Measurements from ENCODE around the gene SPINDOC.
"Not testable (repeated sequence)": the region's sequence is repeated elsewhere in the genome, so short reads cannot be mapped to it uniquely, and the experiment has no call there.

The SPINDOC gene, protein sequence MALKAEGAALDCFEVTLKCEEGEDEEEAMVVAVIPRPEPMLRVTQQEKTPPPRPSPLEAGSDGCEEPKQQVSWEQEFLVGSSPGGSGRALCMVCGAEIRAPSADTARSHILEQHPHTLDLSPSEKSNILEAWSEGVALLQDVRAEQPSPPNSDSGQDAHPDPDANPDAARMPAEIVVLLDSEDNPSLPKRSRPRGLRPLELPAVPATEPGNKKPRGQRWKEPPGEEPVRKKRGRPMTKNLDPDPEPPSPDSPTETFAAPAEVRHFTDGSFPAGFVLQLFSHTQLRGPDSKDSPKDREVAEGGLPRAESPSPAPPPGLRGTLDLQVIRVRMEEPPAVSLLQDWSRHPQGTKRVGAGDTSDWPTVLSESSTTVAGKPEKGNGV

DNA sequence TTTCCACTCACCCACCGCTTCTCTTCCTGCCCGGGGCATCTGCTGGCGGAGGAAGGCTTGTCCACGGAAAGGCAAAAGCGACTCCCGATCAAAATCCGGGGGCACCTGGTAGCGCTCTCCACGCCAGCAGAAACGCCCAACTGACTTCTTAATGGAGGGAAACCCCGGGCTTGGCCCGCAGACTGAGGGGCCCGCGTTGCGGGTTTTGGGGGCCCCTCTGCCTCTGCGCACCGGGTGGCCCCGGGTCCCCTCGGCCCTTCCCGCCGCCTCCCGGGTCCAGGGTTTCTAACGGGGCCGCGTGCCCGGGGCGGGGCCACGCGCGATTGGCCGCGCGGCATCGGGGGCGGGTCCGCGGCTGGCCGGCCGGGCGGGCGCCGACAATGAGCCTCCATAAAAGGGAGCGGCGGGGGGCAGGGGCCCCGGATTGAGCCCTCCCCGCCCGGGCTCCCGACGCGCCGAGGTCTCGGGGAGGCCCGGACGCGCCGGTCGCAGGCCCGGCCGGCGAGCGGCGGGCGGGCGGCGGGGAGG is at the start of gene SPINDOC:
TSS of gene SPINDOC (plus strand) at position 422 of the 528 bp plus-strand sequence. CDS start 231 bp downstream, outside the sequence.
- DNase-seq = peak; percentile 89

DNA sequence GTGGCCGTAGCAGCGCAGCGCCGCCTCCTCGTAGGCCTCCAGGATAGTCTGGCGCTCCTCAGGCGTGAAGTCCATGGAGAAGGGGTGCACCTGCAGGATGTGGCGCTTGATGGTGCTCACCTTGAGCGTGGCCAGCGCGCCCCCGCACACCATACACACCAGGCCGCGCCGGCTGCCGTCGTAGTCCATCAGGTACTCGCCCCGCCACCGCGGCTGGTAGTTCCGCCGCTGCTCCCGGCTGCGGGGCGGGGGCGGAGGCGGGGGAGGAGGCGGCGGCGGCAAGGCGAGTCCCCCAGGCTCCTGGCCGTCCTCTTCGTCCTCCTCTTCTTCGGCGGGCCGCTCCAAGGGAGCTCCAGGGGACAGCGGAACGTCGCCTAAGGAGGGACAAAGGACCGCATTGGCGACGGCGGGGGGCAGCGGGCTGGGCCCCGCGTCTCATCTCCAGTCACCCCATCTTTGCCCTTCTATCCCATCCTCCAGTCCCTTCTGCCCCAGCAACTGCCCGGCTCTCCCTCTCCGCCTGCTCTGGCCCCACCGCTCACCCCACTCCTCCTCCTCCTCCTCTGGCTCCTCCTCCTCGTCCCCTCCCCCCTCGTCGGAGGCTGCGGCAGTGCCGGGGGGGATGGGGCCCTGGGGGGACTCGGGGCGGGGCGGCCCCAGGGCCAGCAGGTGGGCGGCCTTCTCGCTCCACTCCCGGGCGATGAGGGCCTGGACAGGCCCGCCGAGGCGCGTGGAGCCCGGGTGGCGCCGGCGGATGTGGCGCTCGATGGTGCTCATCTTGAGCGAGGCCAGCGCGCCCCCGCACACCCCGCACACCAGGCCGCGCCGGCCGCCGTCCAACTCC is 49.5 kb upstream of the SPINDOC start:
- DNase-seq = peak; percentile 80

DNA sequence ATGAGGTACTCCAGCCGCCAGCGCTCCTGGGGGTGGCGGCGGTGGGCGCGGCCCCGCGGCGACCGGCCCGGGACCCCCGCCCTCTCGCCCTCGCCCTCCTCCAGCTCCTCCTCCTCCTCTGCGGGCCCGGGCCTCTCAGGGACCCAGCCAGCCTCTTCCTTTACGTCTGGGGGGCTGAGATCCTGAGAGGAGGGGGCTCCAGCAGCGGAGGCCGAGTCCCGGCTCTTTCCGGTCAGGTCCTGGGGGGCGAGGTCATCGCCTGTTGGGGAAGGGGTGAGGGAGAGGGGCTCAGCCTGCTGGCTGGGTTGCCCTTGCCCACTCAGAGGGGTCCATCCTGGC is 48.9 kb upstream of the SPINDOC start:
- peak; percentile 70 for DNase-seq

DNA sequence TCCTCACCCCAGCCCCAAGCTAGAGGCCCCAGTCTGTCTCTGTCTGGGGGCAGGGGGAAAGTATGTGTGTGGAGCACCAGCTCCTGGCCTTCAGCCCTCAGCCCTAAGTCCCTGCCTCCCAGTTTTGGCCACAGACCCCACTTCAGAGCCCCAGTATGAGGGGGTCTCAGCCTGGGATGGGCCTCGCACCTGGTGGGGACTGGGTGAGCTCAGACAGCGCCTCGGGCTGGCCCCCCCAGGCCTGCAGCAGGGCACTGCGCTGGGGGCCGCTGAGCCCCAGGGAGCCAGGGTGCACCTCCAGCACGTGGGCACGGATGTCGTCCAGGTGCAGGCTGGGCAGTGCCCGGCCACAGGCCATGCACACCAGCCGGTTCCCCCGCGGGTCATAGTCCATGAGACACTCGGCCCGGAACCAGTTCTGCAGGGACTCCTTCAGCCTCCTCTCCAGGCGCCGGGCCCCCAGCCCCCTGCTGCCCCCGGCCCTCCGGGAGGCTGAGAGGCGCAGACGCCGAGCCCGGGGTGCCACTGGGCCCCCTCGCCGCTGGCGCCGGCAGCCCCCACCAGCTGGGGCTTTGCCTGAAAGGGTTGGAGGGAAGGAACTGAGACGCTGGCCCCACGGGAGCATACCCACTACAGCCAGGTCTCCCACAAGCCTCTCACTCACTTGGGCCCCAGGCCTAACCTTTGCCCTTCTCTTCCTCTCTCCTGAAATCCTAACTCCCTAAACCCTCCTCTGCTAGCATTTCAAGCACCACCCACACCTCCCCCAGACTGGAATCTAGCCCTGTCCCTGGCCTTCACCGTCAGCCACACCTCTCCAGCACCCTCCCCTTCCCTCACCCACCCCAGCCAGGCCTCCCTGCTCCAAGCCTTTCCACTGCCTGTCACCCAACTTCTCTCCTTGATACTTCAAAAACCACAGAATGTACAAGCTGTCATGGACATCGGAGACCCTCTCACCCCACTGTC is 48.3 kb upstream of the SPINDOC start:
- peak; percentile 65 for DNase-seq

DNA sequence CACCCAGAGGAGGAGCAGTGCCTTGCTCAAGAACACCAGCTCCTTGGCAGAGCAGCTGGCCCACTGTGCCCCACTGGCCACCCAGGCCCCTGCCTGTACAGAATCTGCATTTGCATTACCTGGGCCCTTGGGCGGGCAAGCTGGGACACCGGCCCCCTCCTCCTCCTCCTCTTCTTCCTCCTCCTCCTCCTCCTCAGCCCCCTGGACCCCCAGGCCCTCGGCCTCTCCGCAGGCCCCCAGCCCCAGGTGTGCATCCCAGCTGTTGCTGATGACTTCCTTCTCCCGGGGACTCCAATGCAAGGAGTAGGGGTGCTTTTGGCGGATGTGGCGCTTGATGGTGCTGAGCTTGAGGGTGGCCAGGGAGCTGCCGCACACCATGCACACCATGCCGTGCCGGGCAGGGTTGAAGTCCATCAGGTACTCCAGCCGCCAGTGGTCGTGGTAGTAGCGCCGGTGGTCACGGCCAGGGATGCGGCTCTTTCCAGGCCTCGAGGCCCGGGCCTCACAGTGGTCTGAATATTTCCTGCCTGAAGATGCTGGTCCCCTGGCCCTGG is 47.5 kb upstream of the SPINDOC start:
- DNase-seq = peak; percentile 14

DNA sequence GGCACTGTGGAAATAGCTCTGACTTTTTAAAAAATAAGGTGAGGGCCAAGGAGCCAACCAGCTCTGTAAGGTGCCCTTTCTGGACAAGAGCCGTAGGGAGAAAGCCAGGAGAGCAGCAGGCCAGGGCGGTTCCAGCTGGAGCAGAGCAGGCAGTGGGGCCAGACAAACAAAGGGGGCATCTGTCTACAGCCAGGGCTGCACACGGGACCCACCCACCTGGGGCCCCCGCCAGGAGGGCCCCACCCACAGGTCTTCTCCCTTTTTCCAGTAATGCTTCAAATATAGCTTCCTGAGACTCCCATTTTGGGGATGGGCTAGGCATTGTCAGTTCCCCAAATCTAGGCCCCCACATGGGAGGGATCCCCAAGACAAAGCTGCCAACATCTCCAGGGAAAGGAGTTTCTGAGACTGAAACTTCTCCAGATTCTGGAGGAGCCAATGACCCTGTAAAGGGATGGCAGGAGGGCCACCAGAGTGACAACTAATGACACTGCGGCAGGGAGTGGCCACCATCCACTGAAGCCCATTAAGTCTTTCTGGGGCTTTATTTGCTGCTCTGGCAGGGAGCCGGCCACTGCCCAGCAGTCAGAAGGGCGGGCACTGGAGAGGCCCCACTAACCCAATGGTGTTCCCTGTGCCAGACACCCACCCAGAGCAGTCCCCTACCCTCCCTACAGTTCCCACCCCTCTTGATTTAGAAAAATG is 46.6 kb upstream of the SPINDOC start:
- peak; percentile 53 for DNase-seq

DNA sequence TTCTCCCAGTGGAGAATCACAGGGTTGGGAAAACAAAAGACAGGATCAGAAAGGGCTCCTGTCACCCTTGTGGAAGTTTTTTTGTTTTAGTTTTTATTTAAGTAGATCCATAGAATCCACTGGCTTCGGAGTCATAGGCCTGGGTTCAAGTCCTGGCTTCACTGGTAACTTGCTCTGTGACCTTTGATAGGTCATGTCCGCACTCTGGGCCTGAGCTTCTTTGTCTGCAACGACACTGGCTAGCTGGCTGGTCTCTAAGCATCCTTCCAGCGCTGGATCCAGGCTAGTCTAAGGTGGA is 46.0 kb upstream of the SPINDOC start:
- no peak for DNase-seq

DNA sequence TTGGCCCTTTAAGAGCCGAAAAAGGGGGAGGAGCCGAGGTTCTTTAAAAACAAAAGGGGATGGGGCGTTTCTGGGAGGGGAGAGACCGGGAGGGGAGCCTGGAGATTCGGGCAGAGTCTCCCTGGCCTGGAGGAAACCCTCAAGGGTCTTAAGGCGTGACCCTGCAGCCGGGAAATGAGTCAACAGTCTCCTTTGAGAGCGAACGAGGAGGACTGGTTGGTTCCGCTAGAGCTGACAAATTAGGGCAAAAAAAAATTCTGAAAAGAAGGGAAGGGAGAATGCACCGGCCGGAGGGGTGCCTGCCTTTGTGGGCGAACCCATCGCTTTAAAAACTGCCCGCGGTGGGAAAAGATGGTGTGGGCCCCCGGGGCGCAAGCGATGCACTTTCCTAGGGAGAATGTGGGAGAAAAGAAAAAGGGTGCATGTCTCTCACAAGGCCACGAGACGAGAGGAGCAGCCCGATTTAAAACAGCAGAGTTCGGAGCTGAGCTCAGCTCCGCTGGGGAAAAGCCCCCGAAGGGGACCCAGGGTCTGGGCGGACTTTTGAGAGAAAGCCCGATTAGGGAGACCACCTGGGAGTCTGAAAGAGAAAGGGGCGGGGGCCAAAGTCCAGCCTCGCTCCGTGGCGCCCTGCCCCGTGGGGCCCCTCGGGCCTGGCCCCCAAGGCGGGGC is 45.6 kb upstream of the SPINDOC start:
- peak; percentile 89 for DNase-seq

DNA sequence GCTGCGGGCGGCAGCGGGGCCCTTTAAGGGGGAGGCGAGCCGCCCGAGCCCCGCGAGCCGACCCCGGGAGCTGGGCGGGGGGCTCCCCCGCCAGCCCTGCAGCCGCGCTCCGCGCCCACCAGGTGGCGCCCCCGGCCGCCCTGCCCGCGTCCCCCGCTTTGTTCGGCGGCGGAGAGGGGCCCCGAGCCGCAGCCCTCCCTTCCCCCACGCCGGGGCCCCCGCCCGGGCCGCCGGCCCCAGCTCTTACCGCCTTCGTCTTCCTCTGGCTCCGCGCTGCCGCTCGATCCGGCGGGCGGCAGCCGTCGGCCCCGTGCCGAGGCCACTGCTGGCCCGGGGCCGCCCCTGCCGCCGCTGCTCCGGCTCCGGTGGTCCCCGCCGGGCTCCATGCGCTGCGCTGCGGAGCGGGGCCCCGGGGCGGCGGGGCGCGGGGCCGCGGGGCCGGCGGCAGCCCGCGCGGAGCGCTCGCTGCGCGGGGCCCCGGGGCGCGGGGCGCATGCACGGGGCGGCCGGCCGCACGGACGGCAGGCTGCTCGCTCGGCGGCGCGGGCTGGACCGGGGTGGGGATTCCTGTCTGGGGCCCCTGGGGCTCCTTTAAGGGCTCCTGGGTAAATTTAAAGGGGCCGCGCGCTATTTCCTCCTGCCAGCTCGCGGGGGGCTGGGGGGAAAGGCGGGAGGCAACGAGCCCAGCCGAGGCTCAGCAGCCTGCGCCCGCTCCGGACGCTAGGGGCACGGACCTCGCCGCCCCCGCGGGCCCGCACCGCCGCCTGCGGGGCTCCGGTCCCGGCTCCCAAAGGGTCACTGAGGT is 44.8 kb upstream of the SPINDOC start, which contains the start of gene ZFTA:
TSS of gene ZFTA (minus strand) at position 539 of the 805 bp plus-strand sequence. CDS start at position 386, 153 bp downstream.
- DNase-seq = peak; percentile 87

DNA sequence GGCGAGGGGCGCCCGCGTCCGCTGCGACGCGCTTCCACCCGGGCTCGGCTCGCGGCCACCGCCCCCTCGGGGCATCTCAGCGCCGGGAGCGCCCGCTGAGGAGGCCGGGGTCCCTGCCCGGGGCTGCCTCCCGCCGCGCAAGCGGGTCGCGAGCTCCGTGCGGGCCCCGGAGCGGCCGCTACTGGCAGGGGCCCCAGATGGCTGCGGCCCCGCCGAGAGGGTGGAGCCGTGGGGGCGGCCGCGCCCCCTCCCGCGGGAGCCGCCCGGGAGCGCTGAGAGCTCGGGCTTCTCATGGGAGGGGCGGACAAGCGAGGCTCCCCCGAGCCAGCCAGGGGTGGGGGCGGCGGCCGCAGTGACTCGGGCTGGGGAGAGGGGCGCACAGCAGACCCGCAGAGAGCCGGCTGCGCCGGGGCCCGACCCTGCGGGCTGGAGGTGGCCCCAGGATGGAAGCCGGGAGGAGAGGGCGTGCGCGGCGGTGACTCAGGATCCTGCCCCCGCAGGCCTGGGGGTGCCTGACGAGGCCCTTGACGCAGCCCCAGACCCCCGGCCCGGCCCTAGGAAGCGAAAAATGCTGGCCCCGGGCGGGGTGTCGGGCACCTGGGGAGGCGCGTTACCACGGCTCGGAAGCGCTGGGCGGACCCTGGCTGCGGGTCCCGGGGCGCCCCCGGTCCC is 44.1 kb upstream of the SPINDOC start:
- DNase-seq = no peak

DNA sequence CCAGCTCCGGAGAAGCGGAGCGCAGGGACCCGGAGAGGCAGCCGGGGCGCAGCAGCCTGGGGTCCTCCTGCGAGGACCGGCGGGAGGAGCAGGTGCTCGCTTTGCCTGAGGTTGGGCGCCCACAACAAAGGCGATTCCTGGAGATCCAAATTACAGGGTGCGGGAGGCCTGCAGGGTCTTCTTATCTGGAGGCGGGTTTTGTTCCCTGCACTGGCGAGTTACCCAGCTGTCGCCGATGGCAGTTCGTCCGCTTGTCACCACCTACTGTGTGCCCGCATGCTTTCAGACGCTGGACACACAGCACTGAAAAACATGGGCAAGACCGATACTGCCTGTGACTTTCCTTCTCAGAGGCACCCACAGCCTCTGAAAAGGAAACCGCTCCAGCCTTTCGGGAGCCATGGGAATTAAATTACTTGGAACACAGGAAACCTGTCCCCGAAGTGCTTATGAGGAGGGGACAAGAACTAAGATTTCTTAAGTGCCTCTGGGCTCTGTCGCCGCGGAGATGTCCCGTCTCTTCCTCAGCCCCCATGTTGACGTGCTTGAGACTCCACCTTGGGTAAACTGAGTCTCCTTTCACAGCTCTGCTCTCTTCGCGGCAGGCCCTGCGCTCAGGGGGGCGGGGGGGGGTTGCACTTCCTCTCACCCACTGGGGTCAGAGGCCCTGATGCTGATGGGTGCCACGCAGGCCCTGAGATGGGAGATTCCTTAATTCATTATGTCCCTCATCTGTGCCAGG is 43.4 kb upstream of the SPINDOC start:
- DNase-seq = peak; percentile 82

DNA sequence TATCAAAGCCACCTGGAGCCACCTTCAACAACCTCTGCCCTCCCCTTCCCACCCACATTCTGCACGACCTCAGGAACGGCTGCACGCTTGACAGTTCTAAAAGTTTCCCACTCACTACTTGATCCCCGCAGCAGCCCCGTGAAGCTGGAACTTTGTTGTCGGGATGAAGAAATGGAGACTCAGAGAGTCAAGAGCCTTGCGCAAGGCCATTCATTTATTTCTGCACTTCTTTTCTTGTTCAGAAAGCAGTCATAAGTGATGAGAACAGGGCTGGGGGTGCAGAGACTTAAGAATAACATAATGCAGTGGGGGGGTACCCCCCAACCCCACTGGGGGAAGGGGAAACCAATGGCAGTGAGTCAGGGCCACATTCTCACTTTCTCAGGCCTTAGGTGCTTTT is 42.5 kb upstream of the SPINDOC start:
- DNase-seq = no peak

DNA sequence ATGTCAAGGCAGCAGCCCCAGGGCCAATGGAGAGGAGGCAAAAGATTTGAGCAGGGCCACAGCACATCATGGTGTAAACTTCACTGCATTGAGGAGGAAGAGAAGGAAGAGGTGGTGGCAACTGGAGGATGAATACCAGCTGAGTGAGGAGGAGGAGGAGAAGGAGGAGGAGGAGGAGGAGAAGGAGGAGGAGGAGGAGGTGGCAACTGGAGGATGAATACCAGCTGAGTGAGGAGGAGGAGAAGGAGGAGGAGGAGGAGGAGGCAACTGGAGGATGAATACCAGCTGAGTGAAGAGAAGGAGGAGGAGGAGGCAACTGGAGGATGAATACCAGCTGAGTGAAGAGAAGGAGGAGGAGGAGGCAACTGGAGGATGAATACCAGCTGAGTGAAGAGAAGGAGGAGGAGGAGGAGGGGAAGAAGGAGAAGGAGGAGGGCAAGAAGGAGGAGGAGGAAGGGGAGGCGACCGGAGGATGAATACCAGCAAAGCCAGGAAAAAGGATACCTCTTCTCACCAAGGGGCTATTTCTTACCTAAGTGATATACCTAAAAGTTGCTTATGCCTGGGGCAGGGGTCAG is 41.4 kb upstream of the SPINDOC start:
- DNase-seq = not testable (repeated sequence)

DNA sequence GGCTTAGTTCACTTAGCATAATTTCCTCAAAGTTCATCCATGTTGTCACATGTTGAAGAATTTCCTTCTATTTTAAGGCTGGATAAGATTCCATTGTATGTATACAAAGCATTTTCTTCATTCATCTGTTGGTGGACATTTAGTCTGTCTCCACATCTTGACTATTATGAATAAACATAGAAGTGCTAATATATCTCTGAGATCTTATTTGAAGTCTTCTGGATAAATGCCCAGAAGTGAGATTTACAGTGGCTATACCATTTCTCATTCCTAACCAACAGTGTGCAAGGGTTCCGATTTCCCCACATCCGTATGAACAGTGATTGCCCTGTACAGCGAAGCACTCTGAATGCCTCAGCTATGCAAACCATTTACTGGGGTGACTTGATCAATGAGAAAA is 38.1 kb upstream of the SPINDOC start:
- DNase-seq = no peak

DNA sequence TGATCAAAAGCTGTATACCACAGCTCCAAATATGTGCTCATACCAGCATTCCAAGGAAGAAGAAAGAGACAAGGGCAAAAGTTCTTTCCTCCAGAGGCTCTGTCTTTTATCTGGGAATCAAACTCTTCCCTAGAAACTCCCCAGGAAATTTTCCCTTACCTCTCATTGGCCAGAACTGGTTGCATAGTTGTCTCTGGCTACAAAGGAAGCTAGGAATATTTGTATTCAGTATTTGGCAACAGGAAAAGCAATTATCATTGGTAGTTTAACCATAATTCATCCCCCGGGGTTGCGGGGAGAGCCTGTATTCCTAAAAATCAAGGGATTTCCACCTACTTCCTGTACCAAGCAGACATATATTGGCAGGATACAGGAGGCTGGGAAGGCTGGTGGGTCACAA is 34.2 kb upstream of the SPINDOC start:
- no peak for DNase-seq

DNA sequence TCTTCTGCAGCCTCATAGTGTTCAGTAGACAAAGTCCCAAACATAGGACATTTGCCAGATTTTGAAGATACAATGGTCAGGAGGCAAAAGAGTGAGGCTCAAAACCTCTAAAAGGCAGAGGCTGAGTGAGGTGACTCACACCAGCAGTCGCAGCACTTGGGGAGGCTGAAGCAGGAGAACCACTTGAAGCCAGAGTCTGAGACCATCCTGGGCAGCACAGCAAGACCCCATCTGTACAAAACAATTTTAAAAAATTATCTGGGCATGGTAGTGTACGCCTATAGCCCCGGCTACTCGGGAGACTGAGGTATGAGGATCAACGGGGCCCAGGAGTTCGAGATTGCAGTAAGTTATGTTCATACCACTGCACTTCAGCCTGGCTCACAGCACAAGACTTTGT is 30.5 kb upstream of the SPINDOC start:
- no peak for DNase-seq

DNA sequence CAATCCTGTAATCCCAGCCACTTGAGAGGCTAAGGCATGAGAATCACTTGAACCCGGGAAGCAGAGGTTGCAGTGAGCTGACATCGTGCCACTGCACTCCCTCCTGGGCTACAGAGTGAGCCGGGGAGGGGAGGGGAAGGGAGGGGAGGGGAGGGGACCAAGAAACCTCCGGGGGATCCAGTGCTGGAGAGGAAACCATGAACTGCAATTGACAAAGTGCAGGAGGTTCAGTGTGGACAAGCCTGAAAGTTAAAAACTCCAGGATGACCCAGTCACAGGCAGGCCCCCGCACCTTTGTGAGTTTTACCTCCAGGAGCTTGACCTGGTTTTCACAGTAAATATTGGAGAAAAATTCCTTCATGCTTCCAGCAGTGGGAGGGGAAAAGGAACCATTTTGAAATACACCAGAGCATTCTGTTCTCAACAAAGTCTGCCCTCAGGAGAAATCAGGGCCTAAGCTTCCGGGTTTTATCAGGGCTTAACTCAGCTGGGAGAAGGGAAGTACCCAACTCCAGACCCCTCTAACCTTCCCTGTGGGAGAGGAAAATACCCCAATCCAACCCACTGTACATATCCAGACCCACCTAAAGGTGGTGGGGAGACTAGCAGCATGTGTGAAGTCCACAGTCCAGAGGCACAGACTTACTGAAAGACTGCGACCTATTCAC is 29.2 kb upstream of the SPINDOC start:
- no peak for DNase-seq

DNA sequence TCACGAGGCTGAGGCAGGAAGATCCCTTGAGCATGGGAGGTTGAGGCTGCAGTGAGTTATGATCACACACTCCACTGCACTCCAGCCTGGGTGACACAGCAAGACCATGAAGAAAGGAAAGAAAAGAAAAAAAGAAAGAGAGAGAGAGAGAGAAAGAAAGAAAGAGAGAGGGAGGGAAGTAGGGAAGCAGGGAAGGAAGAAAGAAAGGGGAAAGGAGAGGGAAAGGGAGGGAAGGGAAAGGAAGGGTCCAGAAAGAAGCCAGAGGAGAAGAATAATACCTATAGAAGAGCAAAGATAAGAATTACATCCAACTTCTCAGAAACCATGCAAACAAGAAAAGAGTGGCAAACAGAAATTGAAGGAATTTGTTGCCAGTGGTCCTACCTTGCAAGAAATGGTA is 27.4 kb upstream of the SPINDOC start:
- no peak for DNase-seq

Data from retina (tissue), 1 donor.